SK-N-SH treated with all-trans-retinoic acid at 6 μM for 48 hours (cell line): ENCODE data around the gene MLH1.
"Not testable (repeated sequence)": the region's sequence is repeated elsewhere in the genome, so short reads cannot be mapped to it uniquely, and the experiment has no call there.

Experiments
- ATAC-seq: fragments of 200-7000 bp; cut with Tn5 transposase; 3 replicates; pipeline ENCODE4 v1.9.1; 2020; ENCODE audit warnings: mild to moderate bottlenecking, moderate library complexity
- ARNTL ChIP-seq: fragments of 450-650 bp; formaldehyde crosslinking; IDR thresholded peaks from 2 replicates; pipeline ENCODE4 v1.5.0; 2020; ENCODE audit warnings: low read depth, mild to moderate bottlenecking, moderate library complexity, borderline replicate concordance
- BACH2 ChIP-seq: fragments of 250-450 bp; sonication (Bioruptor Pico); IDR thresholded peaks from 2 replicates; pipeline ENCODE4 v1.9.0; 2021; ENCODE audit warnings: mild to moderate bottlenecking, borderline replicate concordance
- CSDC2 ChIP-seq: fragments of 250-450 bp; sonication (Bioruptor Pico); IDR thresholded peaks from 2 replicates; pipeline ENCODE4 v1.5.0; 2020; ENCODE audit warnings: mild to moderate bottlenecking, moderate library complexity
- ESRRG ChIP-seq: fragments of 250-450 bp; sonication (Bioruptor Pico); IDR thresholded peaks from 2 replicates; pipeline ENCODE4 v1.6.1; 2021; ENCODE audit warnings: mild to moderate bottlenecking
- GLIS3 ChIP-seq: fragments of 250-450 bp; sonication (Bioruptor Pico); IDR thresholded peaks from 2 replicates; pipeline ENCODE4 v1.5.0; 2020; ENCODE audit warnings: mild to moderate bottlenecking, moderate library complexity
- ISL1 ChIP-seq: fragments of 250-450 bp; sonication (Bioruptor Pico); IDR thresholded peaks from 2 replicates; pipeline ENCODE4 v2.1.2; 2022; ENCODE audit warnings: mild to moderate bottlenecking, moderate library complexity
- OSR1 ChIP-seq: fragments of 250-450 bp; sonication (Bioruptor Pico); IDR thresholded peaks from 2 replicates; pipeline ENCODE4 v1.8.0; 2022; ENCODE audit warnings: moderate library complexity, mild to moderate bottlenecking, inconsistent platforms
- RARB ChIP-seq: fragments of 250-450 bp; sonication (Bioruptor Pico); IDR thresholded peaks from 2 replicates; pipeline ENCODE4 v1.8.0; 2021; ENCODE audit warnings: mild to moderate bottlenecking, moderate library complexity
- SNAI2 ChIP-seq: fragments of 250-450 bp; sonication (Bioruptor Pico); IDR thresholded peaks from 2 replicates; pipeline ENCODE4 v1.5.0; 2020; ENCODE audit warnings: mild to moderate bottlenecking, moderate library complexity
- TCF4 ChIP-seq: fragments of 250-450 bp; sonication (Bioruptor Pico); IDR thresholded peaks from 2 replicates; pipeline ENCODE4 v1.8.0; 2021; ENCODE audit warnings: mild to moderate bottlenecking, moderate library complexity, borderline replicate concordance
- TOX ChIP-seq: fragments of 250-450 bp; sonication (Bioruptor Pico); IDR thresholded peaks from 2 replicates; pipeline ENCODE4 v1.8.0; 2021; ENCODE audit warnings: mild to moderate bottlenecking, moderate library complexity, borderline replicate concordance
- ZC3H10 ChIP-seq: fragments of 250-450 bp; sonication (Bioruptor Pico); IDR thresholded peaks from 2 replicates; pipeline ENCODE4 v1.5.1; 2021; ENCODE audit warnings: mild to moderate bottlenecking, moderate library complexity
- ZFP3 ChIP-seq: fragments of 250-450 bp; sonication (Bioruptor Pico); IDR thresholded peaks from 2 replicates; pipeline ENCODE4 v1.5.0; 2020; ENCODE audit warnings: mild to moderate bottlenecking, moderate library complexity
- ZFP30 ChIP-seq: fragments of 450-650 bp; formaldehyde crosslinking; IDR thresholded peaks from 2 replicates; pipeline ENCODE4 v1.5.0; 2022; ENCODE audit warnings: mild to moderate bottlenecking, moderate library complexity
- ZNF565 ChIP-seq: fragments of 450-650 bp; formaldehyde crosslinking; conservative IDR thresholded peaks from 2 replicates; pipeline ENCODE4 v1.5.0; 2020; ENCODE audit warnings: low read depth, mild to moderate bottlenecking, moderate library complexity
- ZNF70 ChIP-seq: fragments of 450-650 bp; formaldehyde crosslinking; IDR thresholded peaks from 2 replicates; pipeline ENCODE4 v1.5.0; 2020; ENCODE audit warnings: mild to moderate bottlenecking, moderate library complexity
- ZNF8 ChIP-seq: fragments of 450-650 bp; formaldehyde crosslinking; IDR thresholded peaks from 2 replicates; pipeline ENCODE4 v1.5.0; 2020; ENCODE audit warnings: mild to moderate bottlenecking, moderate library complexity
- TF ChIP-seq, protein P1 (sequence below): fragments of 250-450 bp; sonication (Bioruptor Pico); IDR thresholded peaks from 2 replicates; pipeline ENCODE4 v1.5.0; 2020; ENCODE audit warnings: mild to moderate bottlenecking, moderate library complexity
- TF ChIP-seq, protein P2 (sequence below): fragments of 250-450 bp; sonication (Bioruptor Pico); IDR thresholded peaks from 2 replicates; pipeline ENCODE4 v1.5.1; 2021; ENCODE audit warnings: mild to moderate bottlenecking, moderate library complexity
- TF ChIP-seq, protein P3 (sequence below): fragments of 250-450 bp; sonication (Bioruptor Pico); IDR thresholded peaks from 2 replicates; pipeline ENCODE4 v1.8.0; 2021; ENCODE audit warnings: low read depth, mild to moderate bottlenecking, moderate library complexity, borderline replicate concordance
- TF ChIP-seq, protein P4 (sequence below): fragments of 250-450 bp; sonication (Bioruptor Pico); IDR thresholded peaks from 2 replicates; pipeline ENCODE4 v1.8.0; 2020; ENCODE audit warnings: mild to moderate bottlenecking, moderate library complexity, borderline replicate concordance

The MLH1 gene

DNA sequence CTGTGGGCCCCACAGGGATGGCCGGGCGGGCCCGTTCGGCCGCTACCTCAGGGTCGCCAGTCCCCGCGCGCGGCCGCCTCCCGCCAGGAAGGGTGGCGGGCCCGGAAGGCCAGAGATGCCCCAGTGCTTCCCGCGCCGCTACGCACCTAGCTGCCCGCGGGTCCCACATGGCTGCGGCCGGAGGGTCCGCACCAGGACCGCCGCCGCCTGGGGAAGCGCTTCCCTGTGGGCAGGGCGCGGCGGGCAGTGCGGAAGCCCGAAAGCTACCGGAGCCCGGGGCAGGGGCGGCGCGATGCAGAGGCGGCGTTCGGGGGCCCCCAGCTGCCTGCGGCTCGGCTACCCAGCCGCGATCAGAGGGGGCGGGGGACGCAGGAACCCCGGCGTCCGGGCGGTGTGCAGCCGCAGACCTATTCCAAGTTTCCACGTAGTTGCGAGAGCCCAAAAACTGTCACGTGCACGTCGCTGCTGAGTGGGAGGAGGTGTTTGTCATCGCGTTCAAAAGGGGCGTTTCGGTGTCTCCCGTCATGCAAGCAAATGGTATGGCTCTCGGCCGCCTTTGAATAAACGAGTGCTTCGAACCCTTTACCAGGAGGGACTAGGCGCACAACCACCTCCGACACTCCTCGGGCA is 48.6 kb upstream of the MLH1 start, which contains the start of gene TRANK1:
TSS of gene TRANK1 (minus strand) at position 414 of the 630 bp plus-strand sequence. CDS start at position 169, 245 bp downstream.
- no peak; the same call in 2 of the 3 replicates for ATAC-seq
- no peak for TF ChIP-seq ZNF565 (CRISPR knock-in tag)
- no peak for TF ChIP-seq ZNF8 (CRISPR knock-in tag)
- no peak for TF ChIP-seq ISL1 (CRISPR knock-in tag)

DNA sequence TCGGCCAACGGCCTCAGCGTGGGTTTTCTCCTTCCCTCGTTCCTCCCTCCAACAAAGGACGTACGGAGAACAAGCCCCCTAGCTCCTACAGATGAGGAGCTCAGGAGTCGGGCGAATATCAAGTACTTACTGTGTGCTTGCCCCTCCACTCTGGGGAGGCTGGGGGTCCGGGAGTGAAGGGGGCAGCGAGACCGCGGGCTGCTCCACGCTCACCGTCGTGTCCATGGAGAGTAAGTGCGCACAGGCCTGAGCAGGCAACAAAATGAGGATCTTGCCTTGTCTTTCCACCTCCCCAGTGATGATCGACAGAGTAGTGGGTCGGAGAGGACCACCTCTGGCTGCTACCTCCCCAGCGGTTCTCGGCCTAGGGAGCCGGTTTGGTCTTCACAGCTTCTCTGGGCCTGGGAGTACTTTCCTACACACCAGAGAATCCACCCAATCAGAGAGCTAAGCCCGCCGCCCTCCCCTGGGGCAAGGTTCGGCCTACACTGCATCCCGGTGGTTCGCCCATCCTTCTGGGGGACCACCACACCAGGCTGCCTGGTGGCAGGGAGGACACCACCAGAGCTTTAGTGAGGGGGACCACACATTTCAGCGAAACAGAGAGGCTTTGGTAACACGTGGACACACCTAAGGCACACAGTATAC is 47.9 kb upstream of the MLH1 start:
- no peak for ATAC-seq

DNA sequence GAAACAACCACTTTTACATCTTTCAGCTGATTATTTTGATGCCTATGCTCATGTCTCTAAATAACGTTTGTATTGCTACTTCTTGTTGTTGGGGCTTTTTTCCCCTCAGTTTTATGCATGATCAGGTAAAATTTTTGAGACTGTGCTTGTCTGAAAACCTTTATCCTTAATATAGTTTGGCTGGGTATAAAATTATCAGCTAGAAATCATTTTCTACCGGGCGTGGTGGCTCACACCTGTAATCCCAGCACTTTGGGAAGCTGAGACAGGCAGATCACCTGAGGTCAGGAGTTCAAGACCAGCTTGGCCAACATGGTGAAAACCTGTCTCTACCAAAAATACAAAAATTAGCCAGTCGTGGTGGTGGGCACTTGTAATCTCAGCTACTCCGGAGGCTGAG is 45.5 kb upstream of the MLH1 start:
- not testable (repeated sequence) for ATAC-seq

More for the DNA sequence above, 47.9 kb upstream of the MLH1 start:
- TF ChIP-seq GLIS3 = no peak
- TF ChIP-seq ARNTL (CRISPR knock-in tag) = no peak
- TF ChIP-seq CSDC2 = no peak
- no peak for TF ChIP-seq ZFP3 (CRISPR knock-in tag)
- no peak for TF ChIP-seq ESRRG (CRISPR knock-in tag)
- no peak for TF ChIP-seq OSR1 (CRISPR knock-in tag)
- no peak for TF ChIP-seq ZNF8 (CRISPR knock-in tag)
- TF ChIP-seq ZNF70 (CRISPR knock-in tag) = no peak
- no peak for TF ChIP-seq ZFP30 (CRISPR knock-in tag)
- no peak for TF ChIP-seq BACH2 (CRISPR knock-in tag)
- TF ChIP-seq, protein P1, sequence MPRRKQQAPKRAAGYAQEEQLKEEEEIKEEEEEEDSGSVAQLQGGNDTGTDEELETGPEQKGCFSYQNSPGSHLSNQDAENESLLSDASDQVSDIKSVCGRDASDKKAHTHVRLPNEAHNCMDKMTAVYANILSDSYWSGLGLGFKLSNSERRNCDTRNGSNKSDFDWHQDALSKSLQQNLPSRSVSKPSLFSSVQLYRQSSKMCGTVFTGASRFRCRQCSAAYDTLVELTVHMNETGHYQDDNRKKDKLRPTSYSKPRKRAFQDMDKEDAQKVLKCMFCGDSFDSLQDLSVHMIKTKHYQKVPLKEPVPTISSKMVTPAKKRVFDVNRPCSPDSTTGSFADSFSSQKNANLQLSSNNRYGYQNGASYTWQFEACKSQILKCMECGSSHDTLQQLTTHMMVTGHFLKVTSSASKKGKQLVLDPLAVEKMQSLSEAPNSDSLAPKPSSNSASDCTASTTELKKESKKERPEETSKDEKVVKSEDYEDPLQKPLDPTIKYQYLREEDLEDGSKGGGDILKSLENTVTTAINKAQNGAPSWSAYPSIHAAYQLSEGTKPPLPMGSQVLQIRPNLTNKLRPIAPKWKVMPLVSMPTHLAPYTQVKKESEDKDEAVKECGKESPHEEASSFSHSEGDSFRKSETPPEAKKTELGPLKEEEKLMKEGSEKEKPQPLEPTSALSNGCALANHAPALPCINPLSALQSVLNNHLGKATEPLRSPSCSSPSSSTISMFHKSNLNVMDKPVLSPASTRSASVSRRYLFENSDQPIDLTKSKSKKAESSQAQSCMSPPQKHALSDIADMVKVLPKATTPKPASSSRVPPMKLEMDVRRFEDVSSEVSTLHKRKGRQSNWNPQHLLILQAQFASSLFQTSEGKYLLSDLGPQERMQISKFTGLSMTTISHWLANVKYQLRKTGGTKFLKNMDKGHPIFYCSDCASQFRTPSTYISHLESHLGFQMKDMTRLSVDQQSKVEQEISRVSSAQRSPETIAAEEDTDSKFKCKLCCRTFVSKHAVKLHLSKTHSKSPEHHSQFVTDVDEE = no peak
- TF ChIP-seq, protein P2, sequence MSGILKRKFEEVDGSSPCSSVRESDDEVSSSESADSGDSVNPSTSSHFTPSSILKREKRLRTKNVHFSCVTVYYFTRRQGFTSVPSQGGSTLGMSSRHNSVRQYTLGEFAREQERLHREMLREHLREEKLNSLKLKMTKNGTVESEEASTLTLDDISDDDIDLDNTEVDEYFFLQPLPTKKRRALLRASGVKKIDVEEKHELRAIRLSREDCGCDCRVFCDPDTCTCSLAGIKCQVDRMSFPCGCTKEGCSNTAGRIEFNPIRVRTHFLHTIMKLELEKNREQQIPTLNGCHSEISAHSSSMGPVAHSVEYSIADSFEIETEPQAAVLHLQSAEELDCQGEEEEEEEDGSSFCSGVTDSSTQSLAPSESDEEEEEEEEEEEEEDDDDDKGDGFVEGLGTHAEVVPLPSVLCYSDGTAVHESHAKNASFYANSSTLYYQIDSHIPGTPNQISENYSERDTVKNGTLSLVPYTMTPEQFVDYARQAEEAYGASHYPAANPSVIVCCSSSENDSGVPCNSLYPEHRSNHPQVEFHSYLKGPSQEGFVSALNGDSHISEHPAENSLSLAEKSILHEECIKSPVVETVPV = no peak
- TF ChIP-seq ISL1 (CRISPR knock-in tag) = no peak
- TF ChIP-seq SNAI2 = no peak
- TF ChIP-seq, protein P3, sequence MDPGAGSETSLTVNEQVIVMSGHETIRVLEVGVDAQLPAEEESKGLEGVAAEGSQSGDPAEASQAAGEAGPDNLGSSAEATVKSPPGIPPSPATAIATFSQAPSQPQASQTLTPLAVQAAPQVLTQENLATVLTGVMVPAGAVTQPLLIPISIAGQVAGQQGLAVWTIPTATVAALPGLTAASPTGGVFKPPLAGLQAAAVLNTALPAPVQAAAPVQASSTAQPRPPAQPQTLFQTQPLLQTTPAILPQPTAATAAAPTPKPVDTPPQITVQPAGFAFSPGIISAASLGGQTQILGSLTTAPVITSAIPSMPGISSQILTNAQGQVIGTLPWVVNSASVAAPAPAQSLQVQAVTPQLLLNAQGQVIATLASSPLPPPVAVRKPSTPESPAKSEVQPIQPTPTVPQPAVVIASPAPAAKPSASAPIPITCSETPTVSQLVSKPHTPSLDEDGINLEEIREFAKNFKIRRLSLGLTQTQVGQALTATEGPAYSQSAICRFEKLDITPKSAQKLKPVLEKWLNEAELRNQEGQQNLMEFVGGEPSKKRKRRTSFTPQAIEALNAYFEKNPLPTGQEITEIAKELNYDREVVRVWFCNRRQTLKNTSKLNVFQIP (CRISPR knock-in tag) = no peak
- TF ChIP-seq, all 23 proteins: peak for 0

DNA sequence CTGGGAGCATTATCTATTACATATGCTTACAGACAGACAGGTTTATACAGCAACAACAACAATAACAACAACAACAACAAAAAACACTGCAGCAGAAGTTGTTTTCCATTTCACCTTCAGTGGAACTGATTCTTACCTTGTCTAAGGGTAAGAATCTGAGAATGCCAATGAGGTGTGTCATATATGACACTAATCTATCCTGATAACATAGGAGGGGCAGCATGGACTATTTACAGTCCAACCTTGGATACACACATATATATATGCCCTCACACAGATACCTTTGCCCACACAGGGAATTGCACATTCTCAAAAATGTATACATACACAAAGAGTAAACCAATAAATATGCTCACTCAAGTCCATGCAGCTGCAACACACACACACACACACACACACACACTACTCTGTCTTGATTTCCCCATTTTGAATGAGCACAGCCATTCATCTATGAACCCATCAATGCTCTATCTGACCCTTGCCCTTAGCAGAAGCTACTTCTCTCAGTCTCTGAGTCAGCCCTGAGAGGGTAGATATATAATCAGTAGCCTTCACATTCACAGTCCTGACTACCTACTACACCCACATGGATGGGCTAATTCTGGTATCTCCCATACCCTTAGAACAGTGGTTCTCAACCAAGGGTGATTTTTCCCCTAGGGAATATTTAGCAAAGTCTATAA is 38.7 kb upstream of the MLH1 start:
- no peak for ATAC-seq
- no peak for TF ChIP-seq CSDC2
- no peak for TF ChIP-seq ZC3H10 (CRISPR knock-in tag)
- no peak for TF ChIP-seq ZFP30 (CRISPR knock-in tag)
- TF ChIP-seq, protein P4, sequence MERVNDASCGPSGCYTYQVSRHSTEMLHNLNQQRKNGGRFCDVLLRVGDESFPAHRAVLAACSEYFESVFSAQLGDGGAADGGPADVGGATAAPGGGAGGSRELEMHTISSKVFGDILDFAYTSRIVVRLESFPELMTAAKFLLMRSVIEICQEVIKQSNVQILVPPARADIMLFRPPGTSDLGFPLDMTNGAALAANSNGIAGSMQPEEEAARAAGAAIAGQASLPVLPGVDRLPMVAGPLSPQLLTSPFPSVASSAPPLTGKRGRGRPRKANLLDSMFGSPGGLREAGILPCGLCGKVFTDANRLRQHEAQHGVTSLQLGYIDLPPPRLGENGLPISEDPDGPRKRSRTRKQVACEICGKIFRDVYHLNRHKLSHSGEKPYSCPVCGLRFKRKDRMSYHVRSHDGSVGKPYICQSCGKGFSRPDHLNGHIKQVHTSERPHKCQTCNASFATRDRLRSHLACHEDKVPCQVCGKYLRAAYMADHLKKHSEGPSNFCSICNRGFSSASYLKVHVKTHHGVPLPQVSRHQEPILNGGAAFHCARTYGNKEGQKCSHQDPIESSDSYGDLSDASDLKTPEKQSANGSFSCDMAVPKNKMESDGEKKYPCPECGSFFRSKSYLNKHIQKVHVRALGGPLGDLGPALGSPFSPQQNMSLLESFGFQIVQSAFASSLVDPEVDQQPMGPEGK (CRISPR knock-in tag) = no peak
- TF ChIP-seq RARB (CRISPR knock-in tag) = no peak
- no peak for TF ChIP-seq TCF4
- TF ChIP-seq, protein P3 (CRISPR knock-in tag) = no peak
- TF ChIP-seq, protein P1 = no peak
- no peak for TF ChIP-seq TOX
- TF ChIP-seq ZNF565 (CRISPR knock-in tag) = no peak
- no peak for TF ChIP-seq ARNTL (CRISPR knock-in tag)
- TF ChIP-seq ESRRG (CRISPR knock-in tag) = no peak
